Osteocyte (in vitro differentiated cells): Measurements from ENCODE around the gene ITPR1. TPM values are rescaled to one million over a fixed set of nuclear protein-coding genes. Genes with fewer than 3 reads are reported as not detected.

ENCODE experiments used
- DNase-seq: peaks from one replicate; pipeline ENCODE4 v3.0.0; 2021; ENCODE audit warnings: mixed read lengths; ENCODE audit not compliant: unreplicated experiment; ENCODE audit errors: extremely low spot score
- H3K27ac Mint-ChIP-seq: one replicate; pipeline ENCODE4 v1.8.0; 2021; ENCODE audit warnings: mild to moderate bottlenecking, mixed read lengths; ENCODE audit not compliant: unreplicated experiment
- H3K27me3 Mint-ChIP-seq: one replicate; pipeline ENCODE4 v1.8.0; 2021; ENCODE audit warnings: mixed read lengths; ENCODE audit not compliant: unreplicated experiment
- H3K36me3 Mint-ChIP-seq: one replicate; pipeline ENCODE4 v1.8.0; 2021; ENCODE audit warnings: mixed read lengths; ENCODE audit not compliant: unreplicated experiment
- H3K4me1 Mint-ChIP-seq: one replicate; pipeline ENCODE4 v1.8.0; 2021; ENCODE audit warnings: mixed read lengths; ENCODE audit not compliant: unreplicated experiment
- H3K4me3 Mint-ChIP-seq: one replicate; pipeline ENCODE4 v1.8.0; 2021; ENCODE audit warnings: mild to moderate bottlenecking, moderate library complexity, mixed read lengths; ENCODE audit not compliant: unreplicated experiment
- H3K9me3 Mint-ChIP-seq: one replicate; pipeline ENCODE4 v1.8.0; 2021; ENCODE audit warnings: mixed read lengths; ENCODE audit not compliant: unreplicated experiment
- total RNA-seq: library from RNA; stranded (reverse); gene quantifications from 2 replicates; pipeline ENCODE4 v1.2.1, GENCODE V29; 2021
- TF ChIP-seq, protein P1 (sequence below): fragments of 200-600 bp; sonication (generic); IDR thresholded peaks from 2 replicates; pipeline ENCODE4 v1.5.0; 2021; ENCODE audit warnings: antibody characterized with exemption, mild to moderate bottlenecking, moderate library complexity

ITPR1 gene
- total RNA-seq, 1 donor from 2014 or later: 34.3 TPM

GRCh38 chr3:4877173-4877787 is 384.1 kb downstream of the ITPR1 start:
- Mint-ChIP-seq H3K36me3 (no peaks in the 10 kb centered on the region), H3K27ac (no peak overlapping the region), H3K27me3 (no peaks in the 10 kb centered on the region), H3K4me3 (no peak overlapping the region), H3K9me3 (no peaks in the 10 kb centered on the region), H3K4me1 (no peaks in the 10 kb centered on the region)
- DNase-seq: no peak
- TF ChIP-seq, protein P1, sequence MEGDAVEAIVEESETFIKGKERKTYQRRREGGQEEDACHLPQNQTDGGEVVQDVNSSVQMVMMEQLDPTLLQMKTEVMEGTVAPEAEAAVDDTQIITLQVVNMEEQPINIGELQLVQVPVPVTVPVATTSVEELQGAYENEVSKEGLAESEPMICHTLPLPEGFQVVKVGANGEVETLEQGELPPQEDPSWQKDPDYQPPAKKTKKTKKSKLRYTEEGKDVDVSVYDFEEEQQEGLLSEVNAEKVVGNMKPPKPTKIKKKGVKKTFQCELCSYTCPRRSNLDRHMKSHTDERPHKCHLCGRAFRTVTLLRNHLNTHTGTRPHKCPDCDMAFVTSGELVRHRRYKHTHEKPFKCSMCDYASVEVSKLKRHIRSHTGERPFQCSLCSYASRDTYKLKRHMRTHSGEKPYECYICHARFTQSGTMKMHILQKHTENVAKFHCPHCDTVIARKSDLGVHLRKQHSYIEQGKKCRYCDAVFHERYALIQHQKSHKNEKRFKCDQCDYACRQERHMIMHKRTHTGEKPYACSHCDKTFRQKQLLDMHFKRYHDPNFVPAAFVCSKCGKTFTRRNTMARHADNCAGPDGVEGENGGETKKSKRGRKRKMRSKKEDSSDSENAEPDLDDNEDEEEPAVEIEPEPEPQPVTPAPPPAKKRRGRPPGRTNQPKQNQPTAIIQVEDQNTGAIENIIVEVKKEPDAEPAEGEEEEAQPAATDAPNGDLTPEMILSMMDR: no peak

- DNase-seq: no peak
- H3K4me3 Mint-ChIP-seq: no peak overlapping the region
- no peaks in the 10 kb centered on the region for H3K36me3 Mint-ChIP-seq
- H3K4me1 Mint-ChIP-seq: peaks cover 4% of the 10 kb centered on the region
- H3K9me3 Mint-ChIP-seq: no peaks in the 10 kb centered on the region
- TF ChIP-seq, protein P1: no peak
- no peak overlapping the region for H3K27ac Mint-ChIP-seq
- no peaks in the 10 kb centered on the region for H3K27me3 Mint-ChIP-seq
Measured at GRCh38 chr3:4880850-4881249, 387.7 kb downstream of the ITPR1 start.

DNA sequence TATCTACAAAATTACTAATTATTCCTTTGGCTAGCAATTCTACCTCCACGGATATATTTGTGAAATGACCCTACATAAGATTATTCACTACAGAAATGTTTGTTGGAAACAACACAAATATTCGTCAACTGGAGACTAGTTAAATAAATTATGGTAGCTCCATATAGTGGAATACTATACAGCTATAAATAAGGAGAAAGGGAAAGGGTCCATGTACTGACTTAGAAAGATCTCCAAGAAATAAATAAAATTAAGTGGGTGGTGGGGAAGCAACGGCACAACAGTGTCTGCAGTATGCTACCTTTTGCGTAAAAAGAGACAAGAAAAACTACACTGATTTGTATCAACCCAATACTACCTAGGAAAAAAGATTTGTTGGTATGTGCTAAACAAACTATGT is 389.4 kb downstream of the ITPR1 start:
- DNase-seq: no peak
- Mint-ChIP-seq H3K9me3 (no peaks in the 10 kb centered on the region), H3K27me3 (no peaks in the 10 kb centered on the region), H3K4me3 (no peak overlapping the region), H3K4me1 (peaks cover 4% of the 10 kb centered on the region), H3K36me3 (no peaks in the 10 kb centered on the region), H3K27ac (no peak overlapping the region)
- TF ChIP-seq, protein P1: no peak

- H3K9me3 Mint-ChIP-seq: no peaks in the 10 kb centered on the region
- TF ChIP-seq, protein P1: no peak
- H3K36me3 Mint-ChIP-seq: no peaks in the 10 kb centered on the region
- DNase-seq: no peak
- H3K27ac Mint-ChIP-seq: no peak overlapping the region
- H3K4me3 Mint-ChIP-seq: no peak overlapping the region
- no peaks in the 10 kb centered on the region for H3K27me3 Mint-ChIP-seq
- H3K4me1 Mint-ChIP-seq: peaks cover 4% of the 10 kb centered on the region
Measured at GRCh38 chr3:4883011-4883410, 389.9 kb downstream of the ITPR1 start.

GRCh38 chr3:4884888-4885287 is 391.7 kb downstream of the ITPR1 start:
- H3K27me3 Mint-ChIP-seq: no peaks in the 10 kb centered on the region
- no peak for DNase-seq
- no peak overlapping the region for H3K4me3 Mint-ChIP-seq
- no peaks in the 10 kb centered on the region for H3K9me3 Mint-ChIP-seq
- H3K4me1 Mint-ChIP-seq: peaks cover 4% of the 10 kb centered on the region
- TF ChIP-seq, protein P1: no peak
- no peaks in the 10 kb centered on the region for H3K36me3 Mint-ChIP-seq
- no peak overlapping the region for H3K27ac Mint-ChIP-seq
